ENCODE data around the gene TMEM174. TPM values are rescaled to one million over a fixed set of nuclear protein-coding genes. Genes with fewer than 3 reads are reported as not detected.

The TMEM174 gene
- total and polyA plus RNA-seq, 8 donors, result 0.13 to 0.30 (median 0.13) TPM; not detected in 5

- Histone ChIP-seq H3K9me3 (no peaks in the 10 kb centered on the region), H3K27ac (no peak overlapping the region), H3K4me3 (no peak overlapping the region), H3K27me3 (peaks cover 0 to 84% of the 10 kb centered on the region in 2 donors), H3K36me3 (no peaks in the 10 kb centered on the region), H3K4me1 (no peaks in the 10 kb centered on the region)
- no peak for TF ChIP-seq CTCF (IDR thresholded peaks at IDR 0.05)
- DNase-seq (no peak), ATAC-seq (no peak)
- intact Hi-C loops (cut with DNase I), result no loop called here
Observed at GRCh38 chr5:73176250-73176649, 3.3 kb downstream of the TMEM174 start.

GRCh38 chr5:73178265-73178664, 5.3 kb downstream of the TMEM174 start:
- H3K4me1 ChIP-seq, result no peaks in the 10 kb centered on the region
- intact Hi-C loops (cut with DNase I), result no loop called here
- peaks cover 0 to 75% of the 10 kb centered on the region in 2 donors for H3K27me3 ChIP-seq
- no peak for TF ChIP-seq CTCF (IDR thresholded peaks at IDR 0.05)
- no peak overlapping the region for H3K27ac ChIP-seq
- H3K4me3 ChIP-seq, result no peak overlapping the region
- ATAC-seq, result no peak
- DNase-seq, result no peak
- H3K36me3 ChIP-seq, result no peaks in the 10 kb centered on the region
- H3K9me3 ChIP-seq, result no peaks in the 10 kb centered on the region

- DNase-seq, result no peak
- Histone ChIP-seq H3K4me1 (no peaks in the 10 kb centered on the region), H3K9me3 (peaks cover 0 to 6% of the 10 kb centered on the region in 2 donors), H3K27ac (no peak overlapping the region), H3K27me3 (peaks cover 0 to 75% of the 10 kb centered on the region in 2 donors), H3K36me3 (no peaks in the 10 kb centered on the region), H3K4me3 (no peak overlapping the region)
- no peak for TF ChIP-seq CTCF (IDR thresholded peaks at IDR 0.05)
- intact Hi-C loops (cut with DNase I), result no loop called here
- ATAC-seq, result no peak
Observed at GRCh38 chr5:73179730-73180129, 6.7 kb downstream of the TMEM174 start.

- intact Hi-C loops (cut with DNase I), result no loop called here
- H3K9me3 ChIP-seq, result peaks cover 0 to 6% of the 10 kb centered on the region in 2 donors
- ATAC-seq, result no peak
- H3K4me1 ChIP-seq, result no peaks in the 10 kb centered on the region
- no peak overlapping the region for H3K4me3 ChIP-seq
- no peak overlapping the region for H3K27ac ChIP-seq
- H3K36me3 ChIP-seq, result no peaks in the 10 kb centered on the region
- TF ChIP-seq CTCF (IDR thresholded peaks at IDR 0.05), result no peak
- H3K27me3 ChIP-seq, result peaks cover 0 to 68% of the 10 kb centered on the region in 2 donors
- no peak for DNase-seq
Observed at GRCh38 chr5:73180566-73180965, 7.6 kb downstream of the TMEM174 start.

- no peak for DNase-seq
Observed at GRCh38 chr5:73182307-73182706, 9.3 kb downstream of the TMEM174 start.

More at GRCh38 chr5:73182307-73182706, 9.3 kb downstream of the TMEM174 start:
- Histone ChIP-seq H3K36me3 (no peaks in the 10 kb centered on the region), H3K9me3 (peaks cover 0 to 6% of the 10 kb centered on the region in 2 donors), H3K4me3 (no peak overlapping the region), H3K27me3 (peaks cover 0 to 61% of the 10 kb centered on the region in 2 donors), H3K4me1 (no peaks in the 10 kb centered on the region), H3K27ac (no peak overlapping the region)
- TF ChIP-seq CTCF (IDR thresholded peaks at IDR 0.05), result no peak
- intact Hi-C loops (cut with DNase I), result no loop called here
- no peak for ATAC-seq

Measured in left lung (tissue), 10 donors.